Activated CD8-positive, alpha-beta memory T cell treated with anti-CD3 and anti-CD28 coated beads, Interleukin-2, amount 10 ng/mL, durations not matched to agents 7 days and 5 days (primary cell): ENCODE results near the gene ABI3BP. TPM values are rescaled to one million over a fixed set of nuclear protein-coding genes. Genes with fewer than 3 reads are reported as not detected.

Source experiments
- ATAC-seq: fragments of 150-1000 bp; cut with Tn5 transposase; one replicate; pipeline ENCODE4 v1.10.0; 2021; ENCODE audit warnings: moderate library complexity
- CTCF ChIA-PET: fragments of 350-600 bp; sonication (Branson Sonifier 250); formaldehyde crosslinking; loops from one replicate; lab custom pipeline; 2021; ENCODE audit warnings: antibody characterized with exemption; lab: Charles Lee
- DNase-seq: peaks from one replicate; pipeline ENCODE4 v3.0.0-alpha.2; 2020
- H3K27ac Mint-ChIP-seq: one replicate; pipeline ENCODE4 v1.8.0; 2021; ENCODE audit warnings: mild to moderate bottlenecking, mixed read lengths
- H3K27me3 Mint-ChIP-seq: one replicate; pipeline ENCODE4 v1.8.0; 2021; ENCODE audit warnings: mixed read lengths
- H3K36me3 Mint-ChIP-seq: one replicate; pipeline ENCODE4 v1.8.0; 2021; ENCODE audit warnings: mild to moderate bottlenecking, mixed read lengths
- H3K4me1 Mint-ChIP-seq: one replicate; pipeline ENCODE4 v1.8.0; 2021; ENCODE audit warnings: mixed read lengths
- H3K4me3 Mint-ChIP-seq: one replicate; pipeline ENCODE4 v1.8.0; 2021; ENCODE audit warnings: mild to moderate bottlenecking, moderate library complexity, mixed read lengths
- H3K9me3 Mint-ChIP-seq: one replicate; pipeline ENCODE4 v1.8.0; 2022; ENCODE audit warnings: low read depth, mixed read lengths
- total RNA-seq, 2 experiments: library from RNA; stranded (reverse); gene quantifications; one replicate each; pipeline ENCODE4 v1.2.3, GENCODE V29; 2021

ABI3BP gene
- total RNA-seq, 2 experiments from 2014 or later = 0.19 to 1.2 TPM

DNA sequence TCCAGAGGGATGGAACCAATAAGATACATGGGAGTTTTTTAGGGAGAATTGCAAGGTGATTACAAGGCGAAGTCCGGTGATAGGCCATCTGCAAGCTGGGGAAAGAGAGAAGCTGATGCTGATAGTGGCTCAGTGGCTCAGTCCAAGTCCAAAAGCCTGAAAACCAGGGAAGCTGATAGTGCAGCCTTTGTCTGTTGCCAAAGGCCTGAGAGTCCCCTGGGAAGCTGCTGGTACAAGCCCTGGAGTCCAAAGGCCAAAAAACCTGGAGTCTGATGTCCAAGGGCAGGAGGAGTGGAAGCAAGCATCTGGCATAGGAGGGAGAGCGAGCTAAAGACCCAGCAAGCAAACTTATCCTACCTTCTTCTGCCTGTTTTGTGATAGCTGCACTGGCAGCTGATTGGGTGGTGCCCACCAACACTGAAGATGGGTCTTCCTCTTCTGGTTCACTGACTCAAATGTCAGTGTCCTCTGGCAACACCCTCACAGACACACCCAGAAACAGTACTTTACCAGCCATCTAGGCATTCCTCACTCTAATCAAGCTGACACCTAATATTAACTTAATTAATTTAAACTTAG is 267.2 kb downstream of the ABI3BP start:
- ATAC-seq (no peak), DNase-seq (no peak)
- peaks cover 27% of the 10 kb centered on the region for H3K4me1 Mint-ChIP-seq
- H3K9me3 Mint-ChIP-seq = no peaks in the 10 kb centered on the region
- no peak overlapping the region for H3K4me3 Mint-ChIP-seq
- no peaks in the 10 kb centered on the region for H3K27me3 Mint-ChIP-seq
- CTCF ChIA-PET = interaction anchor here (1.1 to 2.4 kb wide), 3 partner anchors 9 to 71 kb away, joined by 3 to 7 read pairs (median 5); no protein-coding TSS in a partner anchor
- peaks cover 50% of the 10 kb centered on the region for H3K36me3 Mint-ChIP-seq
- H3K27ac Mint-ChIP-seq = no peak overlapping the region

DNA sequence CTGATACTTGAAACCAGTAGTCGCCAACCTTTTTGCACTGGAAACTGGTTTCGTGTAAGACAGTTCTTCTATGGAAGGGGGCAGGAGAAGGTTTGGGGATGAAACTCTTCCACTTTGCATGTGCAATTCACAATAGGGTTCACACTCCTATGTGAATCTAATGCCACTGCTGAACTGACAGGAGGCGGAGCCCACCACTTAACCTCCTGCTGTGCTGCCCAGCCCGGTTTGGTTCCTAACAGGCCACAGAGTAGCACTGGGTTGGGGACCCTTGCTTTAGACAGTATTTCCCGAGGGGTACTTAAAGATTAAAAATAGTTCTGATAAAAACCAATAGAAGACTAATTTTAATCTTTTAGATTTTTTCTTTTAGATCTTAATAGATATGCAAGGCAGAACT is 272.8 kb downstream of the ABI3BP start:
- Mint-ChIP-seq H3K9me3 (no peaks in the 10 kb centered on the region), H3K27ac (no peak overlapping the region), H3K27me3 (no peaks in the 10 kb centered on the region), H3K4me3 (no peak overlapping the region), H3K36me3 (peaks cover 61% of the 10 kb centered on the region), H3K4me1 (peaks cover 22% of the 10 kb centered on the region)
- DNase-seq (no peak), ATAC-seq (no peak)
- CTCF ChIA-PET = interaction anchor here (1.9 kb wide), 1 partner anchor 10 kb away, joined by 6 read pairs; no protein-coding TSS in a partner anchor

DNA sequence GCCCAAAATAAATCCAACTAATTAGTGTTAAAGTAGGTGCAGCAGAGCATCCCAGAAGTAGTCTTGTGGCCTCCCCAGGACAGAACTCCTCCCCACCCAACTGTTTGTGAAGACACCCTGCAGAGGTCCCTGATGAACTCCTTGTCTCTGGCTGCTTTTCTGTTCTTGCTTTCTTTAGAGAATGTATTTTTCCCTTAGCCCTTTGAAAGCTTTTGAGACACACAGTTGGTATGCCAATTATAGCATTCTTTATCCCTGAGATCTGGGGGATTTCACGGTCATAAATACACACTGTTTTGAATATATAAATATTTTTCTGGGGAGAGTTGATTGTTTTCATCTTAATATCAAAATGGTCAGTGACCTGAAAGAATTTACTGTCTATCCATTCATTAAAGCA is 274.1 kb downstream of the ABI3BP start:
- DNase-seq (no peak), ATAC-seq (no peak)
- CTCF ChIA-PET = no interaction called here
- Mint-ChIP-seq H3K36me3 (peaks cover 68% of the 10 kb centered on the region), H3K27ac (no peak overlapping the region), H3K4me1 (peaks cover 28% of the 10 kb centered on the region), H3K9me3 (no peaks in the 10 kb centered on the region), H3K27me3 (no peaks in the 10 kb centered on the region), H3K4me3 (no peak overlapping the region)

DNA sequence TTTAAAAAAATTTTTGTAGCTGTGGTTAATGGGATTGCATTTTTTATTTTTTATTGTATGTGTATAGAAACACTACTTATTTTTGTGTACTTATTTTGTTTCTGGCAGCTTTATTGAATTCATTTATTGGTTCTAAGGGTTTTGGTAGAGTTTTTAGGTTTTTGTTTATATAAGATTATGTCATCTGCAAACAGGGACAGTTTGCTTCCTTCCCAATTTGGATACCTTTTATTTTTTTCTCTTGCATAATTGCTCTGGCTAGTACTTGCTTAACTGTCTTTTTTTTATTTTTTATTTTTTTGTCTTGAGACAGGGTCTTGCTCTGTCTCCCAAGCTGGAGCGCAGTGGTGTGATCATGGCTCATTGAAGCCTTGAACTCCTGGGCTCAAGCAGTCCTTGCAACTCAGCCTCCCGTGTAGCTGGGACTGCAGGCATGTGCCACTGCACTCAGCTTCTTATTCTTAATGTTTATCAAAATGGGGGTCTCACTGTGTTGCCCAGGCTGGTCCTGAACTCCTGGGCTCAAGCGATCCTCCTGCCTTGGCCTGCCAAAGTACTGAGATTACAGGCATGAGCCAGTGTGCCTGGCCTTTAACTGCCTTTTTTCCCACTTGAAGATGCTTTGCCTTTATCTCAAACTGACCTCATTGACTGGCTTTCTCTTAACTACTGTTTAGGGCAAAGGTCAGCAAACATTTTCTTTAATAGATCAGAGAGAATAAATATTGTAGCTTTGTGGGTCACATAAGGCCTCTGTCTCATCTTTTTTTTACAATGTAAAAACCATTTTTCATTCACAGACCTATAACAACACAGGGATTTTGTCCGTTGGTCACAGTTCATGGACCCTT is 275.4 kb downstream of the ABI3BP start:
- no peak for ATAC-seq
- Mint-ChIP-seq H3K36me3 (peaks cover 72% of the 10 kb centered on the region), H3K9me3 (no peaks in the 10 kb centered on the region), H3K27me3 (no peaks in the 10 kb centered on the region), H3K4me3 (no peak overlapping the region), H3K27ac (no peak overlapping the region), H3K4me1 (peaks cover 34% of the 10 kb centered on the region)
- CTCF ChIA-PET = interaction anchor here (0.6 to 1.4 kb wide), 2 partner anchors 10 to 19 kb away, joined by 3 read pairs; no protein-coding TSS in a partner anchor
- DNase-seq = no peak

DNA sequence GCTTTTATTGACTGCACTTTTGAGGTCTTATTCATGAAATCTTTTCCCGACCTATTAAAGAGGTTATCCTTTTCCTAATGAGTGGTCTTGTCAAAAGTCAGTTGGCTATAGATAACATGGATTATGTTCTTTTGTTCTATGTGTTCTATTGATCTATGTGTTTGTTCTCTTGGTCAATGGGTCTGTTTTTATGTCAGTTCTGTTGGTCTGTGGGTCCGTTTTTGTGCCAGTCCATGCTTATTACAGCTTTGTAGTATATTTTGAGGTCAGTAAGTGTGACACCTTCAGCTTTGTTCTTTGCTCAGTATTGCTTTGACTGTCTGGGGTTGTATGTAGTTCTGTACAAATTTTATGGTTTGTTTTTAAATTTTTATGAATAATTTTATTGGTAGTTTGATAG is 276.2 kb downstream of the ABI3BP start:
- H3K4me1 Mint-ChIP-seq = peaks cover 41% of the 10 kb centered on the region
- no peak overlapping the region for H3K27ac Mint-ChIP-seq
- H3K36me3 Mint-ChIP-seq = peaks cover 72% of the 10 kb centered on the region
- DNase-seq (no peak), ATAC-seq (peak; percentile 23)
- no peak overlapping the region for H3K4me3 Mint-ChIP-seq
- no peaks in the 10 kb centered on the region for H3K9me3 Mint-ChIP-seq
- CTCF ChIA-PET = interaction anchor here (1.4 kb wide), 1 partner anchor 11 kb away, joined by 3 read pairs; no protein-coding TSS in a partner anchor
- H3K27me3 Mint-ChIP-seq = no peaks in the 10 kb centered on the region

DNA sequence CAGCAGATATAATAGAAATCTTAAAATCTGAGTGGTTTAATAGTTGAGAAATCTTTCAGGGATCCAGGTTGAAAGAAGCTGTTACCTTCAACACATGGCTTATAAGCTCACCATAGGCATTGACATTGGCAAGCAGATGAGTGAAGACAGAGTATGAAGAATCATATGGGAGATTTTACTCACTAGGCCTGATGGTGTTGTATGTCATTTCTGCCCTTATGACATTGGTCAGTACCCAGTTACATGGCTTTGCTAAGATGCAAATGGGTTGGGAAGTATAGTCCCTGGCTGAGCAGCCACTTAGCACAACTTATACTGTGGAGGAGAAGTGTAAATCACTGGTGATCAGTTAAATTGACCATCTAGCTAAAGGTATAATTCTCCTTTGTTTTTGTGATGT is 278.0 kb downstream of the ABI3BP start:
- Mint-ChIP-seq H3K36me3 (peaks cover 67% of the 10 kb centered on the region), H3K4me1 (peaks cover 55% of the 10 kb centered on the region), H3K27me3 (no peaks in the 10 kb centered on the region), H3K4me3 (no peak overlapping the region), H3K9me3 (no peaks in the 10 kb centered on the region), H3K27ac (no peak overlapping the region)
- CTCF ChIA-PET = interaction anchor here (1.5 to 1.7 kb wide), 2 partner anchors 13 to 32 kb away, joined by 5 read pairs; no protein-coding TSS in a partner anchor
- DNase-seq = no peak
- no peak for ATAC-seq

DNA sequence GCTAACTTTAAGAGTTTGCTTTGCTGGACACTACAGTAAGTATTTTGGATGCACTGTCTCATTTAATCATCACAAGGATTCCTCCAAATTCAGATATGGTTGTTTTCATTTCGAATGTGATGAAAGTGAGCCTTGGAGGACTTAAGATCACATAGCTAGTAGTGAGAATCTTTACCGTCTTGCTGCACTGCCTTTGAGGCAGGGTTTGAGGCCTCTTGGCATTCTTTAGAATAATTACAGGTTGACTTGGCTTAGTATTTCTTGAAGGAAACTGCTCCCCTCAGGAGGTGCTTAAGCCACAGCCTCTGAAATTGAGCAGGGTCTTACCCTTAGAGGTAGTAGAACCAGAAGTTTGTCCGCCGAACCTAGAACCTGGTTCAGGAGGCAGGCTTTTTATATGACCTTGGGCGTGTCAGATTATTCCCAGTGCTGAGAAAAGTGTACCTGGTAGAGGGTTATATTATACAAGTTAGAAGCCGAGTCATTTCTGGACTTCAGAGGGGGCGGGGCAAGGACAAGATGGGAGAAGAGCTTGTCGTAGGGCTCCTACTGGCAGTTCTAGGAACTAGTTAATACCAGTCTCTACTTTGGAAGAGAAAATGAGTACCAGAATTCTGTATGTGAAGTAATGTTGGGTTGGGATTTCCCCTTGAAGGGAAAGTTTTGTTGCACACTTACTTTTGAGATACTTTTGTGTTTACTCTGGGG is 282.8 kb downstream of the ABI3BP start:
- H3K36me3 Mint-ChIP-seq = peaks cover 42% of the 10 kb centered on the region
- CTCF ChIA-PET = interaction anchor here (0.7 to 1.8 kb wide), 9 partner anchors 9 to 309 kb away, joined by 3 to 7 read pairs (median 5); partner anchors contain the start of genes LNP1 and TOMM70
- DNase-seq = peak; percentile 90
- ATAC-seq = peak; percentile 48
- no peaks in the 10 kb centered on the region for H3K9me3 Mint-ChIP-seq
- peaks cover 43% of the 10 kb centered on the region for H3K4me1 Mint-ChIP-seq
- H3K27me3 Mint-ChIP-seq = no peaks in the 10 kb centered on the region
- peak overlapping the region; percentile 73 for H3K4me3 Mint-ChIP-seq
- peak overlapping the region; percentile 86 for H3K27ac Mint-ChIP-seq

DNA sequence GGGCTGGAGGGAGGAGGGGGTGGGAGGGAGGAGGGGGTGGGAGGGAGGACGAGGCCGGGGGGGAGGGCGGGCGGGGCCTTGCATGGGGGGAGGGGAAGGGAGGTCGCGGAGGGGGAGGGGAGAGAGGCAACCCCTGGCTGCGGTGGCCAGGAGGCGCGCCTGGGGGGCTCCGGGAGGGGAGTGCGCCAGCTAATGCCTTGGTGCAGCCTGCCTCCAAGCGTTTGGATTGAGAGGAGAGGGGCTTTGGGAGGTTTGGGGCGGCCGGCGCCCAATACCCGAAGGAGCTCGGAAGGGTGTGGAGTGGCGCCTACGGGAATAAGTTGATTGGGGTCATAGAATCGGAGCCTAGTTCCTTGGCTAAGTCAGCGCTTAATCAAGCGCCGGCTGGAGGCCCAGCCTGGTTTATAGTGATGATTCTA is 283.4 kb downstream of the ABI3BP start:
- Mint-ChIP-seq H3K36me3 (peaks cover 36% of the 10 kb centered on the region), H3K9me3 (no peaks in the 10 kb centered on the region), H3K27ac (peak overlapping the region; percentile 86), H3K4me3 (peak overlapping the region; percentile 73), H3K27me3 (no peaks in the 10 kb centered on the region), H3K4me1 (peaks cover 38% of the 10 kb centered on the region)
- no peak for ATAC-seq
- CTCF ChIA-PET = interaction anchor here (0.7 to 1.8 kb wide), 7 partner anchors 9 to 308 kb away, joined by 3 to 7 read pairs (median 5); partner anchors contain the start of genes LNP1 and TOMM70
- DNase-seq = peak; percentile 53

DNA sequence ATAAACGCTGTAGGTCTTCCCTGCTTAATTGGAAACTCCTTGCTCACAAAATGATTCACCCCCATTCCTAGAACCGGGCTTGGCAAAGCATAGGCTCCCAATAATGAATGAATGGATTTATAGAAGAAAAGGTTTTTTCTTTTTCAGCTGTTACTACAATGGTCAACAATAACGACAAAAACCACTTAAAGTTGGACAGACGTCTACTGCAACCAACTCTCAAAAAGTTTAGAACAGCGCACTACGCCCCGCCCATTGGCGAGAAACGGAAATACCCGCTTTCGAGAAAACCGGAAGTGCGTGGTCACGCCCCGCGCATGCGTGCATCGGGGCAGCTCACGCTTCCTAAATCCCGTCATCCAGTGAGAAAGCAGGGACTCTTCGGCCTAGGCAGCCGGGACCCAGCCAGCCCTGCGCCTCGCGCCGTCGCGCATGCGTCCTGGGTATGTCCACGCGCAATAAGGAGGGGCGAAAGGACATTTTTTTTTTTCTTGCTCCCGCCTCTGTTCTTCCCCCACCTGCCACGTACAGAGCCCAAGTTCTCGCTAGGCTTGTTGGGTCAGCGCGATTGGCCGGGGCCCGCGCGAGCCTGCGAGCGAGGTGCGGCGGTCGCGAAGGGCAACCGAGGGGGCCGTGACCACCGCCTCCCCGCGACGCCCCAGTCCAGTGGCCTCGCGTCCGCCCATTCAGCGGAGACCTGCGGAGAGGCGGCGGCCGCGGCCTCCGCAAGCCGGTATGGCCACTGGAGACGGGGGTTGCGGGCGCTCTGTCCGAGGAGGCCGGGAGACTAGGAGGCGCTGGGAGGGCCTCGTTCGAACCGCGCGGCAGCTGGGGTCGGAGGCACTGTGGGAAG is 284.0 kb downstream of the ABI3BP start, which contains the start of gene TFG:
TSS of gene TFG (plus strand) at position 506 of the 853 bp plus-strand sequence. CDS start 4,192 bp downstream, outside the sequence.
- H3K27ac Mint-ChIP-seq = peak within 1 kb of the TSS; percentile 93
- H3K36me3 Mint-ChIP-seq = peaks cover 34% of the 10 kb centered on the region
- DNase-seq (peak; percentile 98), ATAC-seq (peak; percentile 97)
- no peaks in the 10 kb centered on the region for H3K9me3 Mint-ChIP-seq
- CTCF ChIA-PET = interaction anchor here (1.0 to 1.8 kb wide), 3 partner anchors 12 to 106 kb away, joined by 5 to 7 read pairs (median 6); no protein-coding TSS in a partner anchor
- no peaks in the 10 kb centered on the region for H3K27me3 Mint-ChIP-seq
- peaks cover 37% of the 10 kb centered on the region for H3K4me1 Mint-ChIP-seq
- peak within 1 kb of the TSS; percentile 73 for H3K4me3 Mint-ChIP-seq

DNA sequence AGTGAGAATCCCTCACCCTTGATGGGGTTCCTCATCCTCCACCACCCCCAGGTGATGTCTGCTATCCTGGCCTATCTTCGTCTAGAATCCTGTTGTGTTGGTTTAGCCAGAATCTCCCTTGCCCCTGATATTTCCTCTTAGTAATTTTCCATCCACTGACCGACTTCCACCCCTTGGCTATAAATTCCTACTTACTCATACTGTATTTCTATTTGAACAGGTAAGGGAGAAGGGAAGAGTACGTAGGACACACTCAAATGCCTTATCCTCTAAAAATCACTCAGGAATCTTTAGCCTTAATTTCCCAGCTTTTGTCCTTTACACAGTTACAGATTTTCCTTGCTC is 284.6 kb downstream of the ABI3BP start:
- DNase-seq (no peak), ATAC-seq (no peak)
- Mint-ChIP-seq H3K27ac (peak overlapping the region; percentile 93), H3K4me1 (peaks cover 34% of the 10 kb centered on the region), H3K4me3 (peak overlapping the region; percentile 73), H3K36me3 (peaks cover 29% of the 10 kb centered on the region), H3K9me3 (no peaks in the 10 kb centered on the region), H3K27me3 (no peaks in the 10 kb centered on the region)
- CTCF ChIA-PET = no interaction called here

DNA sequence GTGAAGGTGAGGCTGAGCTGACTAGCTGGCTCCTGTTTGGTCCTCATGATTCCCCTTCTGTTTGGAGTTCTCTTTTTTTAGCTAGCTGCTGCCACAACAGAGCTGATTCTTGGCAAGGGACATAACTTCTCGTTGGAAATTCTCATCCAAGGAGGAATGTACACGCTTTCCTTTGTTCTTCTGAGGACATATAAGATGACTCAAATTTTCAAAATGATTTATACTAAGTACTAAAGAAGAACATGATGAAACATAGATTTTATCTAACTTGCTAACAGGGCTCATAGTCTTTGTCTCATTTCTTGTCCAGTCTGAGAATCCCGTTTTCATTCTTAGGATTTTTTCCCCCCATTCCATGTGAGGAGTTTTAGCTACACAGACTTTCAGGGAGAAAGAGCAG is 286.9 kb downstream of the ABI3BP start:
- DNase-seq (no peak), ATAC-seq (no peak)
- H3K36me3 Mint-ChIP-seq = peaks cover 13% of the 10 kb centered on the region
- peaks cover 18% of the 10 kb centered on the region for H3K4me1 Mint-ChIP-seq
- H3K4me3 Mint-ChIP-seq = no peak overlapping the region
- CTCF ChIA-PET = interaction anchor here (1.0 kb wide), 1 partner anchor 9 kb away, joined by 3 read pairs; no protein-coding TSS in a partner anchor
- H3K27me3 Mint-ChIP-seq = no peaks in the 10 kb centered on the region
- no peaks in the 10 kb centered on the region for H3K9me3 Mint-ChIP-seq
- H3K27ac Mint-ChIP-seq = no peak overlapping the region

DNA sequence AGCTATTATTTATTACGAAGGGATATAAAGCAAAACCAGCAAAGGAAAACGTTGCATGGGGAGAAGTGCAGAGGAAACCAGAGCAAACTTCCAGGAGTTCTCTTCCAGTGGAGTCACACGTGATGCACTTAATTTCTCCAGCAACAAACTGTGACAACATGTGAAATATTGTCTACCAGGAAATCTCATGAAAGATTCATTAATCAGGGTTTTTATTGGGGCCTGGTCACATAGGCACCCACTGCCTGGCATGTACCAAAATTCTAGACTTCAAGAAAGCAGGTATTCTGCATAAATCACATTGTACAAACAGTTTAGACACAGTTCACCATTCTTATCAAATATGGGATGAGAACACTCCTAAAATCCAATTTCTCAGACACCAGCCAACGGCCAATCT is 289.4 kb downstream of the ABI3BP start:
- ATAC-seq (no peak), DNase-seq (no peak)
- Mint-ChIP-seq H3K27me3 (peaks cover 10% of the 10 kb centered on the region), H3K4me3 (no peak overlapping the region), H3K27ac (no peak overlapping the region), H3K36me3 (peaks cover 5% of the 10 kb centered on the region), H3K4me1 (peaks cover 5% of the 10 kb centered on the region), H3K9me3 (no peaks in the 10 kb centered on the region)
- CTCF ChIA-PET = no interaction called here
